ENCODE data around the gene ADAP2. TPM values are rescaled to one million over a fixed set of nuclear protein-coding genes. Genes with fewer than 3 reads are reported as not detected.

Gene ADAP2
- total and polyA plus RNA-seq, 2 of the 8 experiments (the other 6 are each of a cell fraction or from before 2014, with no cell fraction given) = 0.76 to 1.1 TPM

- TF ChIP-seq ATF2 (IDR thresholded peaks at IDR 0.05; ENCODE audit: low read length) (no peak), SIN3A (conservative IDR thresholded peaks at IDR 0.05 in 1 of 2, IDR thresholded peaks at IDR 0.05 in 1 of 2; ENCODE audit: low read depth in 1 of 2, low read length in 2 of 2) (peak in 1 of 2 experiments; percentile 57; a peak in 2 of 4 replicates), SUZ12 (IDR thresholded peaks at IDR 0.05; ENCODE audit: low read length) (no peak), BACH1 (IDR thresholded peaks at IDR 0.05; ENCODE audit: low read length) (no peak), CTCF (IDR thresholded peaks at IDR 0.05; ENCODE audit: control extremely low read depth in 1 of 3, insufficient read depth in 1 of 3, low read depth in 1 of 3, low read length in 3 of 3) (no peak), TBP (IDR thresholded peaks at IDR 0.05; ENCODE audit: low read depth, low read length) (peak; percentile 42; the same call in 1 of the 2 replicates), KDM1A (IDR thresholded peaks at IDR 0.05; ENCODE audit: borderline replicate concordance, low read length) (no peak), SP4 (IDR thresholded peaks at IDR 0.05; ENCODE audit: low read length) (no peak), EZH2 (IDR thresholded peaks at IDR 0.05; ENCODE audit: low read depth, low read length, severe bottlenecking) (no peak), NRF1 (IDR thresholded peaks at IDR 0.05; ENCODE audit: low read depth, low read length) (no peak), MAFK (IDR thresholded peaks at IDR 0.05; ENCODE audit: low read depth, low read length) (no peak), RFX5 (IDR thresholded peaks at IDR 0.05; ENCODE audit: borderline replicate concordance, low read depth, low read length) (no peak), CREB1 (IDR thresholded peaks at IDR 0.05) (0 out of 2 replicates have a peak, but pooled peaks have one; percentile 10), TCF12 (IDR thresholded peaks at IDR 0.05; ENCODE audit: low read depth, low read length) (no peak), POU5F1 (IDR thresholded peaks at IDR 0.05; ENCODE audit: low read depth, low read length) (no peak), TEAD4 (IDR thresholded peaks at IDR 0.05; ENCODE audit: low read depth, low read length) (no peak), EP300 (IDR thresholded peaks at IDR 0.05; ENCODE audit: borderline replicate concordance in 1 of 2, low read depth in 2 of 2, low read length in 2 of 2) (no peak), HDAC6 (IDR thresholded peaks at IDR 0.05; ENCODE audit: low read depth, low read length) (no peak)
Observed at GRCh38 chr17:31008374-31009041, 86.8 kb downstream of the ADAP2 start (continued).

Data from H1 (cell line).